Mesenteric fat pad (tissue), 1 donor: ENCODE data around the gene ARHGAP32. TPM values are rescaled to one million over a fixed set of nuclear protein-coding genes. Genes with fewer than 3 reads are reported as not detected.

Experiments used
- DNase-seq: peaks from one replicate; pipeline ENCODE4 v3.0.0-alpha.2; 2020; ENCODE audit warnings: low spot score
- total RNA-seq: library from RNA; stranded (reverse); fragmentation: NEBNext Ultra II Directional; extraction: Animal tissue kit (Norgen Biotek cat#: 25700); gene quantifications from one replicate; pipeline ENCODE4 v1.2.1, GENCODE V29; 2021
- donor health status: DM: yes; HTN: yes; CAD: no.

Gene ARHGAP32
- total RNA-seq, 1 donor from 2014 or later = 17.1 TPM

DNA sequence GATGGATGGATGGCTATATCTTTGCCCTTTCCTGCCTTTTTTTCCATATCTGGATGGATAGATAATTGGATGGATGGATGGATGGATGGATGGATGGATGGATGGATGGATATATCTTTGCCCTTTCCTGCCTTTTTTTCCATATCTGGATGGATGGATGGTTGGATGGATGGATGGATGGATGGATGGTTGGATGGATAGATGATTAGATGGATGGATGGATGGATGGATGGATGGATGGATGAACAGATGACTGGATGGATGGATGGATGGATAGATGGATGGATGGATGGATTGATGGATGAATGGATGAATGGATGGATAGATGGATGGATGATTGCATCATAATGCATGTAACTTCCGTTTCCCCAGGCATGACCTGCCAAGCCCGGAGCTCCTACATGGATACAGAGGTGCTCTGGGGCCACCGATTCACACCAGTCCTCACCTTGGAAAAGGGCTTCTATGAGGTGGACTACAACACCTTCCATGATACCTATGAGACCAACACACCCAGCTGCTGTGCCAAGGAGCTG is 276.0 kb downstream of the ARHGAP32 start:
- no peak for DNase-seq

DNA sequence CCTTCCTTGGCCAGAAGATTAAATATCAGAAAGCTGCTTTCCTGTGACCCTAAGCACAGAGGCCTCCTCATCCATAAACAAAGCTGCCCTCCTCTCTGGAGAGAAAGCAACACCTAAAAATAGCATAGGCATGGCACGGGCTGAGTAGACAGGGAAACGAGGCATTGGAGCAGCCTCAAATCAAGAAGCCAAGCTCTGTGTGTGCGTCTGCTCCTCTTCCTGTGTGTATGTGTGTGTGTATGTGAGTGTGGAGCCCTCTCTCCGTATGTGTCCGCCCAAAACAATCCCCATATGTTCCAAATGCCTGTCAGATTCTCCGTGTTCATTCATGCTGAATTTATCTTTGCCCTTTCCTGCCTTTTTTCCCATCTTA is 277.0 kb downstream of the ARHGAP32 start:
- DNase-seq = no peak

Other genes with a start within 250 kb of the ARHGAP32 start
- 0.10 TPM for gene TP53AIP1, start 249.5 kb downstream of the ARHGAP32 start, total RNA-seq
- not detected for gene BARX2, start 183.5 kb upstream of the ARHGAP32 start, total RNA-seq